NOMO-1 treated with dmso at 0.1 percent for 144 hours (cell line): ENCODE results near the gene ICOSLG.
"Not testable (repeated sequence)": the region's sequence is repeated elsewhere in the genome, so short reads cannot be mapped to it uniquely, and the experiment has no call there.

Experiments used
- DNase-seq: peaks from one replicate; lab custom pipeline; 2025; ENCODE audit not compliant: unreplicated experiment; lab: John Stamatoyannopoulos, UW

The ICOSLG gene, protein sequence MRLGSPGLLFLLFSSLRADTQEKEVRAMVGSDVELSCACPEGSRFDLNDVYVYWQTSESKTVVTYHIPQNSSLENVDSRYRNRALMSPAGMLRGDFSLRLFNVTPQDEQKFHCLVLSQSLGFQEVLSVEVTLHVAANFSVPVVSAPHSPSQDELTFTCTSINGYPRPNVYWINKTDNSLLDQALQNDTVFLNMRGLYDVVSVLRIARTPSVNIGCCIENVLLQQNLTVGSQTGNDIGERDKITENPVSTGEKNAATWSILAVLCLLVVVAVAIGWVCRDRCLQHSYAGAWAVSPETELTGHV

DNA sequence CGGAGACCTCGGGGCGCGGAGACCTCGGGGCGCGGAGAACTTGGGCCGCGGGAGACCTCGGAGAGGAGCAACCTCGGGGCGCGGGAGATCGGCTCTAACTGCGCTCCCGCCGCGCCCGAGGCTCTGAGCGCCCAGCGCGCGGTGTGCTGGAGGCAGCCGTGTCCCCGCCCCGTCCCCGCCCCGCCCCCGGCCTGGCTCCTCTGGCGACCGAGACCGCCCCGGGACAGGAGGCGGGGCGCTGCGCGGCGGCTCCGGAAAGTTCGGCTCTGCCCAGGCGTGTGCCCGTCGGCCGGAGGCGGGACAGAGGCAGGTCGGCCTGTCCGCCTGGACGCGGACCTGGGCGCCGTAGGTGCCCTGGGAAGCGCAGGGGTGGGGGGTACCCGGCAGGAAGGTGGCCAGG, at the start of gene ICOSLG:
Gene ICOSLG, minus strand, starts transcription at position 102 of the 400 bp plus-strand sequence. CDS start 126 bp downstream, outside the sequence.
- not testable (repeated sequence) for DNase-seq

DNA sequence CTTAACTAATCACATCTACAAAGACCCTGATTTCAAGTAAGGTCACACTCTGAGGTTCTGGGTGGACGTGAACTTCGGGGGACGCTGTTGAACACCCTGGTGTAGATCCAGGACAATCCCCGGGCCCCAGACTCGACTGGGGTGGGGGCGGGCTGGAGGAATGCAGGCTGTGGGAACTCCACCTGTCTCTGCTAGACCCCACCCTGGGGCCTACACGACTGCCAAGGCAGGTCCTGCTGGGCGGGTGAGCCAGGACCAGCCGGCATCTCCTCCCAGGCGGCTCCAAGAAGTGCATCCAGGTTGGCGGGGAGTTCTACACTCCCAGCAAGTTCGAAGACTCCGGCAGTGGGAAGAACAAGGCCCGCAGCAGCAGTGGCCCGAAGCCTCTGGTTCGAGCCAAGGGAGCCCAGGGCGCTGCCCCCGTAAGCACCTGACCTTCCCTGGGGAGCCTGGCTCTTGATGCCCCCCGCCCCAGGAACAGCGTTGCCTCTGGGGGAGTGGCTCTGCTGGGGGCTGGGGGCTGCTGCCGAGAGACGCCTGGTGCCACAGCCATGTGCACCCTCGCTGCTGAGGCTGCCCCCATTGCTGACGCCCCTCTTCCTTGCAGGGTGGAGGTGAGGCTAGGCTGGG, 48.8 kb upstream of the ICOSLG start:
- DNase-seq: no peak

DNA sequence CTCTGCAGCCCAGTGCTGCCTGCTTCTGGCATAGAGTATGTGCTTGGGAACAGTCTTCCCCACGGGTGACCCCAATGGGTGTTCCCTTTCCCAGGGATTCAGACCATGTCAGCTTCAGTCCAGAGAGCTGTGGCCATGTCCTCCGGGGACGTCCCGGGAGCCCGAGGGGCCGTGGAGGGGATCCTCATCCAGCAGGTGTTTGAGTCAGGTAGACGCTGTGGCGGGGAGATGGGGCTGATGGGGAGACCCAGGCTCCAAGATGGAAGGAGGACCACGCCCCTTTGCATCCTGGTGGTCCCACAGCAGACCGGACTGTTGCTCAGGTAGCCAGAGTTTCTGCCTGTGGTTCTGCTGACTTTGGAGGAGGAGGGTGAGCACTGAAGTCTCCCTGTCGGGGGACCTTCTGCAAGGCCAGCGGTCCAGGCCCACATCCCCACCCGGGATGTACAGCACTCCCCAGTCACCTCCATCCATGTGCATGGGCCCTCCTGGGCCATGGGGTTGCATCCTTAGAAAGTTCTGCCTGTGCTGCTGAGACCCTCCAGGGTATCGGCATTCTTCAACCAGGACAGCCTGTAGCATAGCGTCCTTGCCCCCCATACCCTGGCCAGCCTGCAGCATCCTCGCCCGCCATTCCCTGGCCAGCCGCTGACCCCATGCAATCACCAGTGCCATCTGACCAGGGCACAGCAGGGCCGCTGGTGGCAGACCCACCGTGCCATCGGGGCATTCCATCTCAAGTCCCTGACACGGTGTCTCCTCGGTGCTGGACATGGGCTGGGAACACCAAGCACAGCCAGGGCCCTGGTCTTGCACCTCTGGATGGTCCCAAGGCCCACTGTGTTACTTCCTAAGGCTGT, 47.7 kb upstream of the ICOSLG start:
- no peak for DNase-seq

- DNase-seq: no peak
Observed at GRCh38 chr21:44286716-44287632, 46.2 kb upstream of the ICOSLG start.

DNA sequence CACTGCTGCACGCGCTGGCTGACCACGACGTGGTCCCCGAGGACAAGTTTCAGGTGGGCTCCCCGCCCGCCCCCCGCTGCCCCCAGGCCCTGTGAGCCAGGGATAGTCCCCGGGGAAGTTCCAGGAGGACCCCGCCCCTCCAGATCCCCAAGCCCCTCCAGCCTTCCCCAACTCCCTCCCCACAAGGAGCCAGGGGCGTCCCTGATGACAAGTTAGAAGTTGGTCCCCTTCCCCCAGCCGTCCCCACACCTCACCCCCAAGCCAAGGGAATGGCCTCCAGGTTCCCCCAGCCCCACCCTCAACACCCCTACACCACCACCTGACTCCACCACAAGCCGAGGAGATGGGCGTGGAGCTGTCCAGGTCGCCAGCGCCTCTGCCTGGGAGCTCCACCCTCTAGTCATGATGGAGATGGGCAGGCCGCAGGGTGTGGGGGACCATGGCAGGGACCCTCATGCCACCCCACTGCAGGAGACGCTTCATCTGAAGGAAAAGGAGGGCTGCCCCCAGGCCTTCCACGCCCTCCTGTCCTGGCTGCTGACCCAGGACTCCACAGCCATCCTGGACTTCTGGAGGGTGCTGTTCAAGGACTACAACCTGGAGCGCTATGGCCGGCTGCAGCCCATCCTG, 45.5 kb upstream of the ICOSLG start:
- DNase-seq: no peak

DNA sequence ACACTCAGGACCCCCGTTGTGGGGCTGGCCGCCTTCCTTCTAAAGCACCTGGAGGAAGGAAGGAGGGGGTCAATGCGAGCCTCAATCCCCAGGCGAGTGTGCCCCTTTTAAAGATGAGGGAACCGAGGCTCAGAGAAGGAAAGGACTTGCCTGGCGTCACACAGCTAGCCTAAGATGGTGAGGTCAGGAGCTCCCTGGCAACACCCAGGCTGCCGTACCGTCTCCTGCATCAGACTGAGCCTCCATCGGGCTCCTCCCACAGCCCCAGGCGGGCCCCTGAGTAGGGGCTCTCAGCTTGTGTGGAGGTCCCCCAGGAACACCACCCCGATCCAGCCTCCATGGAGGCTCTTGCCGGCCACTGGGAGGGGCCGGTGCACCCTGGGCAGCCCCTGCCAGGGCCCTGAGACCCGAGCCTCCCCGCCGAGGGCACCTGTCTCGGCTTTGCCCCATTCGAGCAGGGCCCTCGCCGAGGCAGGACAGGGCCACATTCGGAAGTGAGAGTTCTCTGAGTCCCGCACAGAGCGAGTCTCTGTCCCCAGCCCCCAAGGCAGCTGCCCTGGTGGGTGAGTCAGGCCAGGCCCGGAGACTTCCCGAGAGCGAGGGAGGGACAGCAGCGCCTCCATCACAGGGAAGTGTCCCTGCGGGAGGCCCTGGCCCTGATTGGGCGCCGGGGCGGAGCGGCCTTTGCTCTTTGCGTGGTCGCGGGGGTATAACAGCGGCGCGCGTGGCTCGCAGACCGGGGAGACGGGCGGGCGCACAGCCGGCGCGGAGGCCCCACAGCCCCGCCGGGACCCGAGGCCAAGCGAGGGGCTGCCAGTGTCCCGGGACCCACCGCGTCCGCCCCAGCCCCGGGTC, 44.6 kb upstream of the ICOSLG start, which contains the start of gene AIRE:
Gene AIRE, plus strand, starts transcription at position 739 of the 855 bp plus-strand sequence. CDS start 131 bp downstream, outside the sequence.
- DNase-seq: no peak

DNA sequence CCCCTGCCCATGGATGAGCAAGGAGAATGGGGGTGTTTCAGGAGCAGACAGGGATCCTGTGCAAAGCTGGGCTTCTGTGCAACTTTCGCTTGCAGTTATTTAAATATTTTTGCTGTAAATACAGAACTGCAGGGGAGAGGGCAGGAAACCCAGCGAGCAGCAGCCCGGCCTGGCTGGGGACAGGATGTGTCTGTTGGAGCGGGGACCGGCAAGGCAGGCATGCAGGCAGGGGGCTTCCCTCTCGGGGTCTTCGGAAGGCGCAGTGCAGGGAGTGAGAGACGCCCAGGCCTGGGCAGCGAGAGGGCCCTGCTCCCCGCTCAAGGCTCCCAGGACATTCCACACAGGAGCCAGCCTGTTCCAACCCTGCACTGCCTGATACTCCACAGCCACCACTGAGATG, 43.2 kb upstream of the ICOSLG start:
- DNase-seq: no peak

GRCh38 chr21:44283211-44283785, 42.6 kb upstream of the ICOSLG start:
- DNase-seq: not testable (repeated sequence)

DNA sequence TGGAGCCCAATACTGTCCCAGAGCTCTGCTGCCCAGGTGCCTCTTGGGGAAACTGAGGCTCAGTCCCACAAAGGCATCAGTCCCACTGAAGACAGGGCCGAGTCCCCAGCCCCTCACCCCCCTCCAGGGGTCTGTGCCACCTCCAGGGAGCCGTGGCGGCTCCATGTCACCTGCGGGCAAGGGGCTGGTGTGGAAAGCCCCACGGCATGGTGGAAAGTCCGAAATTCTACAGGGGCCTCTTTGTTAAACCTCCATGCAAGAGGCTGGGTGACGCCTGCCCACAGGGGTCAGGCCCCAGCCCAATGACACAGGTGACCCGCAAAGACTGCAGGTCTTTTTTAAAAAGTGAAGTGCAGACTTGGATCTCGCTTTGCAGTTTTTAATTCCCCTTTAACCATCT, 41.6 kb upstream of the ICOSLG start:
- DNase-seq: no peak

- DNase-seq: no peak
Observed at GRCh38 chr21:44281801-44282200, 41.1 kb upstream of the ICOSLG start.

- DNase-seq: no peak
Observed at GRCh38 chr21:44279354-44280260, 38.9 kb upstream of the ICOSLG start.

- DNase-seq: no peak
Observed at GRCh38 chr21:44275041-44275440, 34.3 kb upstream of the ICOSLG start.

DNA sequence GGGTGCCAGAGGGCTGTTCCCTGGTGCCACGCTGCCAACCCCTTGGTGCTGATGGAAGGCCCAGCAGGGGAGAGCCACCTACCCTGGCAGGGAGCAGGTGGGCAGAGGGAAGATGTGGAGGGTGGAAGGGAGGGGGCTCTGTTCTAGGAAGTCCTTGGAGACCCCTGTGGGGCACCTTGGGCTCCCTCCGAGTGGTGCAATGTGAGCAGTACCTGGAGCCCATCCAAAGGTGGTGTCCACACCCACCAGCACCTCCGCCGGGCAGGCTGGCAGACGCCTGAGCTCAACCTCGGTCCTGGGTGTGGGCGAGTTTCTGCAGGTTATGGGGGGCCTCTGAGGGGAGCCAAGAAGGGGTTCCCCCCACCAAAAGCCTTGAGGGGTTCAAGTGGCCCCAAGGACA, 32.3 kb upstream of the ICOSLG start:
- no peak for DNase-seq

GRCh38 chr21:44272284-44272858, 31.6 kb upstream of the ICOSLG start:
- DNase-seq: no peak

GRCh38 chr21:44271558-44272283, 31.0 kb upstream of the ICOSLG start:
- no peak for DNase-seq

- no peak for DNase-seq
Observed at GRCh38 chr21:44269090-44269489, 28.3 kb upstream of the ICOSLG start.

DNA sequence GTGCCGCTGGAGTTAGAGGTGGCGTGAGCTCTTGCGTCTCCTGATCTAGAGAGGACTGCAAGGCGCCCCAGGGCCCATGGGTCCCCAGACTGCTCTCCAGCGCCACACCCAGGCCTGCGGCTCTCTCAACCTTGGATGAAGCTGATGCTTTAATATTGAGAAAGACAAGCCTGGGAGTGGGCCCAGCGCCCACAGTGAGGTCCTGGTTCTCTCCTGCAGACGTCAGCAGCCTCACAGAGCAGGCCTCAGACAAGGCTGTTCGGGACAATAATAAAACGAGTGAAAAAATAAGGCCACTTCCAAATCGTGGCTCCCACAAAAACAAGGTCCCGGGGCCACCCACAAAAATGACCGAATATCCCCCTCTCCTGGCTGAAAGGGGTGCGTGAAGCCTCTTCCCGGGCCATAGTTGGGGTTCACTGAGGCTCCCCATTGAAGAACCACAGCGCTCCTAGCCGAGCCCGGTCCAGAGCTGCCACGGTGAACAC, 27.0 kb upstream of the ICOSLG start:
- peak; percentile 2 for DNase-seq
